Neuronal stem cell (in vitro differentiated cells): ENCODE data around the gene PPM1D.
"Not testable (repeated sequence)": the region's sequence is repeated elsewhere in the genome, so short reads cannot be mapped to it uniquely, and the experiment has no call there.

Experiments
- DNase-seq: peaks from one replicate; pipeline ENCODE4 v3.0.0-alpha.2; 2013; ENCODE audit warnings: low spot score
- H2AFZ ChIP-seq: one replicate; pipeline ENCODE4 v1.6.1; 2013; ENCODE audit warnings: mild to moderate bottlenecking, low read length, inconsistent platforms
- H2AK5ac ChIP-seq: 2 replicates; pipeline ENCODE4 v1.6.1; 2013; ENCODE audit warnings: low read depth, mild to moderate bottlenecking, inconsistent platforms, low read length, moderate library complexity, mixed read lengths
- H2BK120ac ChIP-seq: 2 replicates; pipeline ENCODE4 v1.6.1; 2013; ENCODE audit warnings: low read depth, mild to moderate bottlenecking, inconsistent platforms, low read length, moderate library complexity, mixed read lengths
- H2BK12ac ChIP-seq: one replicate; pipeline ENCODE4 v1.6.1; 2013; ENCODE audit warnings: low read length, inconsistent platforms
- H2BK15ac ChIP-seq: 2 replicates; pipeline ENCODE4 v1.6.1; 2013; ENCODE audit warnings: mild to moderate bottlenecking, low read length, inconsistent platforms, mixed read lengths
- H2BK5ac ChIP-seq: one replicate; pipeline ENCODE4 v1.6.1; 2013; ENCODE audit warnings: inconsistent platforms, mild to moderate bottlenecking, low read length, moderate library complexity
- H3K14ac ChIP-seq: one replicate; pipeline ENCODE4 v1.6.1; 2013; ENCODE audit warnings: low read length, inconsistent platforms
- H3K18ac ChIP-seq: 2 replicates; pipeline ENCODE4 v1.6.1; 2013; ENCODE audit warnings: low read length, inconsistent platforms
- H3K23ac ChIP-seq: 2 replicates; pipeline ENCODE4 v1.6.1; 2013; ENCODE audit warnings: low read depth, mild to moderate bottlenecking, mixed read lengths, low read length, inconsistent platforms; ENCODE audit not compliant: poor library complexity
- H3K27ac ChIP-seq: replicated peaks from 3 replicates; pipeline ENCODE4 v1.5.1; 2013; ENCODE audit warnings: low read length, inconsistent platforms
- H3K27me3 ChIP-seq, 3 experiments: 2 replicates each; pipeline ENCODE4 v1.6.1; 2013; ENCODE audit warnings: low read length in 3 of 3, mild to moderate bottlenecking in 2 of 3, inconsistent platforms in 1 of 3, low read depth in 1 of 3, mixed read lengths in 1 of 3, moderate library complexity in 1 of 3; ENCODE audit not compliant: control insufficient read depth in 3 of 3, insufficient read depth in 3 of 3
- H3K36me3 ChIP-seq, 2 donors: replicated peaks in 1 of 2; 2 replicates each; pipeline ENCODE4 v1.6.1; 2013; ENCODE audit warnings: low read length in 2 of 2; ENCODE audit not compliant: control insufficient read depth in 2 of 2, insufficient read depth in 2 of 2
- H3K4ac ChIP-seq: 2 replicates; pipeline ENCODE4 v1.6.1; 2013; ENCODE audit warnings: inconsistent platforms, mild to moderate bottlenecking, low read length, moderate library complexity
- H3K4me1 ChIP-seq, 2 donors: 1 replicate in 1 of 2; 2 replicates in 1 of 2; pipeline ENCODE4 v1.6.1; 2013; ENCODE audit warnings: low read length in 2 of 2, low read depth in 1 of 2; ENCODE audit not compliant: control insufficient read depth in 2 of 2, insufficient read depth in 1 of 2
- H3K4me2 ChIP-seq: one replicate; pipeline ENCODE4 v1.6.1; 2013; ENCODE audit warnings: mild to moderate bottlenecking, low read length, inconsistent platforms; ENCODE audit not compliant: insufficient read depth, poor library complexity, severe bottlenecking
- H3K4me3 ChIP-seq, 2 donors: 2 replicates each; pipeline ENCODE4 v1.5.1; 2013; ENCODE audit warnings: low read length in 2 of 2, mild to moderate bottlenecking in 2 of 2, inconsistent platforms in 1 of 2, moderate library complexity in 1 of 2
- H3K79me1 ChIP-seq: one replicate; pipeline ENCODE4 v1.6.1; 2013; ENCODE audit warnings: low read depth, mild to moderate bottlenecking, inconsistent platforms, low read length, moderate library complexity
- H3K9ac ChIP-seq: one replicate; pipeline ENCODE4 v1.6.1; 2013; ENCODE audit warnings: mild to moderate bottlenecking, low read depth, low read length, inconsistent platforms; ENCODE audit not compliant: poor library complexity
- H3K9me3 ChIP-seq, 2 donors: replicated peaks in 1 of 2; 2 replicates each; pipeline versions ENCODE3 to v1.6.1; 2013; ENCODE audit warnings: low read length in 2 of 2, mild to moderate bottlenecking in 2 of 2, inconsistent platforms in 1 of 2, low read depth in 1 of 2, mixed read lengths in 1 of 2, moderate library complexity in 1 of 2; ENCODE audit not compliant: control insufficient read depth in 2 of 2, insufficient read depth in 1 of 2
- H4K8ac ChIP-seq: one replicate; pipeline ENCODE4 v1.6.1; 2013; ENCODE audit warnings: low read depth, mild to moderate bottlenecking, inconsistent platforms, low read length, moderate library complexity
- H4K91ac ChIP-seq: one replicate; pipeline ENCODE4 v1.6.1; 2013; ENCODE audit warnings: low read length, low read depth, mild to moderate bottlenecking, inconsistent platforms; ENCODE audit not compliant: poor library complexity
- WGBS, 2 donors: extraction: QIAGEN DNeasy Blood & Tissue Kit; methylation state at CpG; one replicate each; pipeline ENCODE4 v1.1.7; 2013; ENCODE audit warnings: missing lambda C conversion rate in 2 of 2, mixed read lengths in 1 of 2; ENCODE audit not compliant: insufficient read length in 2 of 2, insufficient replicate concordance in 1 of 2; ENCODE audit errors: extremely low coverage in 2 of 2; 5-methylcytosine and 5-hydroxymethylcytosine counted together

Gene PPM1D

GRCh38 chr17:60593441-60594036, 6.5 kb upstream of the PPM1D start:
- H3K27ac ChIP-seq, H3K14ac ChIP-seq, H2AFZ ChIP-seq, H2BK15ac ChIP-seq, H3K23ac ChIP-seq, H2AK5ac ChIP-seq, H3K27me3 ChIP-seq, H4K91ac ChIP-seq, H3K4ac ChIP-seq, H3K9ac ChIP-seq, H3K79me1 ChIP-seq, H2BK120ac ChIP-seq, DNase-seq, H2BK12ac ChIP-seq, H3K4me1 ChIP-seq, H3K36me3 ChIP-seq, H3K4me3 ChIP-seq, H4K8ac ChIP-seq, H3K9me3 ChIP-seq, H2BK5ac ChIP-seq, H3K18ac ChIP-seq, H3K4me2 ChIP-seq: not testable (repeated sequence)
- WGBS, 2 donors, result no CpG with 5 or more reads among the region's 9 CpGs

GRCh38 chr17:60594170-60594569, 5.8 kb upstream of the PPM1D start:
- H3K9me3 ChIP-seq, H4K8ac ChIP-seq, H4K91ac ChIP-seq, H3K36me3 ChIP-seq, H3K23ac ChIP-seq, H2BK120ac ChIP-seq, H2BK12ac ChIP-seq, H3K4me2 ChIP-seq, H2AK5ac ChIP-seq, H3K4me3 ChIP-seq, H2BK15ac ChIP-seq, H3K18ac ChIP-seq, H3K4me1 ChIP-seq, DNase-seq, H3K27me3 ChIP-seq, H3K14ac ChIP-seq, H3K79me1 ChIP-seq, H2BK5ac ChIP-seq, H3K9ac ChIP-seq, H3K27ac ChIP-seq, H3K4ac ChIP-seq, H2AFZ ChIP-seq: not testable (repeated sequence)
- no CpG with 5 or more reads among the region's 7 CpGs for WGBS, 2 donors

- Histone ChIP-seq H3K14ac (no peak overlapping the region), H3K4me3 (no peak overlapping the region), H2AK5ac (no peak overlapping the region), H3K4ac (no peak overlapping the region), H3K79me1 (no peaks in the 10 kb centered on the region), H2BK5ac (no peak overlapping the region), H2BK15ac (no peak overlapping the region), H3K27me3 (no peaks in the 10 kb centered on the region), H2BK120ac (no peak overlapping the region), H3K9ac (no peak overlapping the region), H4K8ac (no peak overlapping the region), H3K4me2 (no peak overlapping the region), H3K18ac (no peak overlapping the region), H2AFZ (no peak overlapping the region), H4K91ac (no peak overlapping the region), H2BK12ac (no peak overlapping the region), H3K27ac (no peak overlapping the region), H3K23ac (no peak overlapping the region), H3K36me3 (no peaks in the 10 kb centered on the region), H3K9me3 (no peaks in the 10 kb centered on the region), H3K4me1 (no peaks in the 10 kb centered on the region)
- WGBS, 2 donors, result no CpG with 5 or more reads among the region's 2 CpGs
- DNase-seq, result no peak
Measured at GRCh38 chr17:60594734-60595133, 5.3 kb upstream of the PPM1D start.

GRCh38 chr17:60597297-60597696, 2.7 kb upstream of the PPM1D start:
- H3K23ac ChIP-seq, result no peak overlapping the region
- no peak overlapping the region for H3K4me3 ChIP-seq
- H2BK15ac ChIP-seq, result no peak overlapping the region
- peaks cover 5% of the 10 kb centered on the region for H3K79me1 ChIP-seq
- no peaks in the 10 kb centered on the region for H3K4me1 ChIP-seq
- H3K9me3 ChIP-seq, result no peaks in the 10 kb centered on the region
- no peak overlapping the region for H3K4ac ChIP-seq
- H3K27ac ChIP-seq, result no peak overlapping the region
- H3K36me3 ChIP-seq, result no peaks in the 10 kb centered on the region
- H3K4me2 ChIP-seq, result no peak overlapping the region
- no peaks in the 10 kb centered on the region for H3K27me3 ChIP-seq
- no peak overlapping the region for H2BK5ac ChIP-seq
- no peak overlapping the region for H3K9ac ChIP-seq
- no peak overlapping the region for H2BK120ac ChIP-seq
- no CpG with 5 or more reads among the region's 6 CpGs for whole genome bisulfite sequencing, 2 donors
- peak overlapping the region; percentile 43 for H4K8ac ChIP-seq
- H4K91ac ChIP-seq, result no peak overlapping the region
- no peak overlapping the region for H3K14ac ChIP-seq
- H2AK5ac ChIP-seq, result no peak overlapping the region
- no peak for DNase-seq
- H2AFZ ChIP-seq, result no peak overlapping the region
- no peak overlapping the region for H3K18ac ChIP-seq
- no peak overlapping the region for H2BK12ac ChIP-seq
